Choroid plexus epithelial cell (primary cell): ENCODE results near the gene PI4KA.

Experiments used
- DNase-seq: peaks from one replicate; pipeline ENCODE4 v3.0.0-alpha.2; 2010; ENCODE audit warnings: low read depth
- H3K4me3 ChIP-seq: 2 replicates; pipeline ENCODE4 v1.5.1; 2011; ENCODE audit warnings: low read depth, mild to moderate bottlenecking, control low read depth, low read length, moderate library complexity
- CTCF ChIP-seq: conservative IDR thresholded peaks from 2 replicates; pipeline ENCODE4 v1.5.1; 2011; ENCODE audit warnings: low read depth, mild to moderate bottlenecking, control low read depth, inconsistent platforms, low read length, moderate library complexity

The PI4KA gene

GRCh38 chr22:20885017-20885556, 26.5 kb upstream of the PI4KA start:
- no peak for TF ChIP-seq CTCF
- no peak overlapping the region for H3K4me3 ChIP-seq
- no peak for DNase-seq

- no peak for TF ChIP-seq CTCF
- no peak overlapping the region for H3K4me3 ChIP-seq
- DNase-seq = no peak
Observed at GRCh38 chr22:20884454-20884853, 25.8 kb upstream of the PI4KA start.

- TF ChIP-seq CTCF = no peak
- DNase-seq = no peak
- no peak overlapping the region for H3K4me3 ChIP-seq
Observed at GRCh38 chr22:20882855-20883254, 24.2 kb upstream of the PI4KA start.

- no peak for DNase-seq
- TF ChIP-seq CTCF = no peak
- H3K4me3 ChIP-seq = no peak overlapping the region
Observed at GRCh38 chr22:20881869-20882815, 23.5 kb upstream of the PI4KA start.

GRCh38 chr22:20881231-20881630, 22.6 kb upstream of the PI4KA start:
- no peak for TF ChIP-seq CTCF
- no peak overlapping the region for H3K4me3 ChIP-seq
- no peak for DNase-seq

GRCh38 chr22:20877715-20878114, 19.1 kb upstream of the PI4KA start:
- TF ChIP-seq CTCF = no peak
- no peak overlapping the region for H3K4me3 ChIP-seq
- no peak for DNase-seq
